ENCODE data around the gene GALNT17. TPM values are rescaled to one million over a fixed set of nuclear protein-coding genes. Genes with fewer than 3 reads are reported as not detected.

GALNT17 gene
- total RNA-seq, 1 experiment from 2014 or later = not detected

- no peaks in the 10 kb centered on the region for H3K9me2 ChIP-seq (replicated peaks; ENCODE audit: low read length)
- TF ChIP-seq EZH2phosphoT487 (IDR thresholded peaks at IDR 0.05; ENCODE audit: borderline replicate concordance, low read length) (no peak), CTCF (conservative IDR thresholded peaks at IDR 0.05; ENCODE audit: low read depth, low read length) (no peak), EZH2 (IDR thresholded peaks at IDR 0.05; ENCODE audit: low read length, unreplicated experiment) (no peak)
- H3K9me3 ChIP-seq (ENCODE audit: low read length) = peaks cover 6% of the 10 kb centered on the region; the same call in 1 of the 2 replicates
- H3K27ac ChIP-seq (ENCODE audit: low read length) = no peak overlapping the region
- CTCF ChIA-PET = no interaction called here
- BruUV-seq (replicated peaks) = no TSS peak
- no peak for DNase-seq
- no peaks in the 10 kb centered on the region for H3K36me3 ChIP-seq (ENCODE audit: low read depth, low read length)
- POLR2A ChIA-PET (ENCODE audit: unreplicated experiment) = no interaction called here
- no peak overlapping the region for H3K9ac ChIP-seq (ENCODE audit: low read length)
- no peak overlapping the region for H3K4me3 ChIP-seq (ENCODE audit: low read length)
- no peaks in the 10 kb centered on the region for H3F3A ChIP-seq (ENCODE audit: low read length, unreplicated experiment)
- no peaks in the 10 kb centered on the region for H3K4me1 ChIP-seq (ENCODE audit: insufficient read depth, low read length)
- intact Hi-C loops (cut with micrococcal nuclease) = no loop called here
- H3K79me2 ChIP-seq (ENCODE audit: low read length) = no peaks in the 10 kb centered on the region
- H3K4me2 ChIP-seq (ENCODE audit: low read length) = no peak overlapping the region
- H4K20me1 ChIP-seq (ENCODE audit: low read length) = no peaks in the 10 kb centered on the region
- H2AFZ ChIP-seq (ENCODE audit: low read length) = no peak overlapping the region
- H3K27me3 ChIP-seq (ENCODE audit: low read length) = no peaks in the 10 kb centered on the region
- ATAC-seq = no peak
These were observed 119.8 kb downstream of the GALNT17 start for GRCh38 chr7:71251706-71252105.

- POLR2A ChIA-PET (ENCODE audit: unreplicated experiment) = no interaction called here
- TF ChIP-seq CTCF (conservative IDR thresholded peaks at IDR 0.05; ENCODE audit: low read depth, low read length) (no peak), EZH2 (IDR thresholded peaks at IDR 0.05; ENCODE audit: low read length, unreplicated experiment) (no peak), EZH2phosphoT487 (IDR thresholded peaks at IDR 0.05; ENCODE audit: borderline replicate concordance, low read length) (no peak)
These were observed 122.8 kb downstream of the GALNT17 start for GRCh38 chr7:71254751-71255150.

GRCh38 chr7:71255537-71256178, 123.7 kb downstream of the GALNT17 start:
- Histone ChIP-seq H3F3A (ENCODE audit: low read length, unreplicated experiment) (no peaks in the 10 kb centered on the region), H3K27ac (ENCODE audit: low read length) (no peak overlapping the region), H3K79me2 (ENCODE audit: low read length) (no peaks in the 10 kb centered on the region), H4K20me1 (ENCODE audit: low read length) (no peaks in the 10 kb centered on the region), H3K9ac (ENCODE audit: low read length) (no peak overlapping the region), H2AFZ (ENCODE audit: low read length) (no peak overlapping the region), H3K9me3 (ENCODE audit: low read length) (0 out of 2 replicates have a peak, but pooled peaks cover 4% of the 10 kb centered on the region), H3K4me3 (ENCODE audit: low read length) (no peak overlapping the region), H3K4me2 (ENCODE audit: low read length) (no peak overlapping the region), H3K4me1 (ENCODE audit: insufficient read depth, low read length) (no peaks in the 10 kb centered on the region), H3K36me3 (ENCODE audit: low read depth, low read length) (no peaks in the 10 kb centered on the region), H3K27me3 (ENCODE audit: low read length) (no peaks in the 10 kb centered on the region), H3K9me2 (replicated peaks; ENCODE audit: low read length) (no peaks in the 10 kb centered on the region)
- CTCF ChIA-PET = no interaction called here
- TF ChIP-seq EZH2 (IDR thresholded peaks at IDR 0.05; ENCODE audit: low read length, unreplicated experiment) = no peak
- TF ChIP-seq EZH2phosphoT487 (IDR thresholded peaks at IDR 0.05; ENCODE audit: borderline replicate concordance, low read length) = no peak
- no peak for TF ChIP-seq CTCF (conservative IDR thresholded peaks at IDR 0.05; ENCODE audit: low read depth, low read length)
- BruUV-seq (replicated peaks) = no TSS peak
- POLR2A ChIA-PET (ENCODE audit: unreplicated experiment) = no interaction called here
- intact Hi-C loops (cut with micrococcal nuclease) = no loop called here
- ATAC-seq = no peak
- no peak for DNase-seq

More at GRCh38 chr7:71254751-71255150, 122.8 kb downstream of the GALNT17 start:
- Histone ChIP-seq H3K9me2 (replicated peaks; ENCODE audit: low read length) (no peaks in the 10 kb centered on the region), H3K4me2 (ENCODE audit: low read length) (no peak overlapping the region), H3K27ac (ENCODE audit: low read length) (no peak overlapping the region), H3K4me3 (ENCODE audit: low read length) (no peak overlapping the region), H4K20me1 (ENCODE audit: low read length) (no peaks in the 10 kb centered on the region), H3F3A (ENCODE audit: low read length, unreplicated experiment) (no peaks in the 10 kb centered on the region), H2AFZ (ENCODE audit: low read length) (no peak overlapping the region), H3K36me3 (ENCODE audit: low read depth, low read length) (no peaks in the 10 kb centered on the region), H3K9me3 (ENCODE audit: low read length) (peaks cover 6% of the 10 kb centered on the region; the same call in 1 of the 2 replicates), H3K9ac (ENCODE audit: low read length) (no peak overlapping the region), H3K79me2 (ENCODE audit: low read length) (no peaks in the 10 kb centered on the region), H3K27me3 (ENCODE audit: low read length) (no peaks in the 10 kb centered on the region), H3K4me1 (ENCODE audit: insufficient read depth, low read length) (no peaks in the 10 kb centered on the region)
- intact Hi-C loops (cut with micrococcal nuclease) = no loop called here
- DNase-seq (no peak), ATAC-seq (no peak)
- CTCF ChIA-PET = no interaction called here
- no TSS peak for BruUV-seq (replicated peaks)
